GM23248 (cell line): ENCODE data around the gene SPATA31E1. TPM values are rescaled to one million over a fixed set of nuclear protein-coding genes. Genes with fewer than 3 reads are reported as not detected.
A peak's percentile ranks its signal among the peaks of the same experiment; 100 is the strongest.

ENCODE experiments used
- DNase-seq: peaks from one replicate; pipeline ENCODE4 v3.0.0-alpha.2; 2015
- H2AFZ ChIP-seq: fragments of 200-600 bp; sonication (generic); 2 replicates; pipeline ENCODE4 v1.6.1; 2016; ENCODE audit warnings: antibody characterized with exemption
- H3F3A ChIP-seq: fragments of 200-600 bp; sonication (generic); 2 replicates; pipeline ENCODE4 v1.6.1; 2016; ENCODE audit warnings: mild to moderate bottlenecking, antibody characterized with exemption, mixed run types; ENCODE audit not compliant: insufficient read depth
- H3K27ac ChIP-seq: fragments of 200-600 bp; sonication (generic); 2 replicates; pipeline ENCODE4 v1.5.1; 2016; ENCODE audit warnings: mild to moderate bottlenecking
- H3K27me3 ChIP-seq: fragments of 200-600 bp; sonication (generic); replicated peaks from 2 replicates; pipeline ENCODE4 v1.6.1; 2016; ENCODE audit warnings: mild to moderate bottlenecking; ENCODE audit not compliant: insufficient read depth
- H3K36me3 ChIP-seq: fragments of 200-600 bp; sonication (generic); 2 replicates; pipeline ENCODE4 v1.6.1; 2016; ENCODE audit warnings: low read depth, mild to moderate bottlenecking
- H3K4me1 ChIP-seq: fragments of 200-600 bp; sonication (generic); 2 replicates; pipeline ENCODE4 v1.6.1; 2016; ENCODE audit warnings: mild to moderate bottlenecking; ENCODE audit not compliant: insufficient read depth
- H3K4me2 ChIP-seq: fragments of 200-600 bp; sonication (generic); one replicate; pipeline ENCODE4 v1.6.1; 2016; ENCODE audit warnings: mild to moderate bottlenecking; ENCODE audit not compliant: unreplicated experiment
- H3K4me3 ChIP-seq: fragments of 200-600 bp; sonication (generic); 2 replicates; pipeline ENCODE4 v1.5.1; 2016; ENCODE audit warnings: mild to moderate bottlenecking
- H3K79me2 ChIP-seq: fragments of 200-600 bp; sonication (generic); 2 replicates; pipeline ENCODE4 v1.6.1; 2016; ENCODE audit warnings: mild to moderate bottlenecking; ENCODE audit not compliant: insufficient read depth
- H3K9ac ChIP-seq: fragments of 200-600 bp; sonication (generic); 2 replicates; pipeline ENCODE4 v1.6.1; 2016; ENCODE audit warnings: mild to moderate bottlenecking
- H3K9me2 ChIP-seq: fragments of 200-600 bp; sonication (generic); 2 replicates; pipeline ENCODE4 v1.6.1; 2016; ENCODE audit warnings: mixed run types, mild to moderate bottlenecking, moderate library complexity; ENCODE audit not compliant: insufficient read depth
- H3K9me3 ChIP-seq: fragments of 200-600 bp; sonication (generic); one replicate; pipeline ENCODE4 v1.6.1; 2017; ENCODE audit warnings: low read depth
- H4K20me1 ChIP-seq: fragments of 200-600 bp; sonication (generic); 2 replicates; pipeline ENCODE4 v1.6.0; 2016; ENCODE audit not compliant: insufficient read depth
- EZH2 ChIP-seq: fragments of 200-600 bp; sonication (generic); IDR thresholded peaks from 2 replicates; pipeline ENCODE4 v1.6.1; 2018; ENCODE audit warnings: antibody characterized with exemption, mild to moderate bottlenecking; ENCODE audit not compliant: insufficient read depth, poor library complexity, severe bottlenecking
- EZH2phosphoT487 ChIP-seq: fragments of 200-600 bp; sonication (generic); IDR thresholded peaks from 2 replicates; pipeline ENCODE4 v1.6.1; 2018; ENCODE audit warnings: antibody characterized with exemption, moderate library complexity, mild to moderate bottlenecking, low read depth; ENCODE audit not compliant: insufficient read depth
- WGBS, 2 experiments: methylation state at CpG; one replicate each; pipeline ENCODE4 v1.1.6; 2015 to 2017; ENCODE audit warnings: low lambda C conversion rate in 2 of 2, low coverage in 1 of 2; ENCODE audit errors: missing lambda C conversion rate in 2 of 2; 5-methylcytosine and 5-hydroxymethylcytosine counted together
- in situ Hi-C: fragments of 300-500 bp; cut with MboI; formaldehyde crosslinking; loops from 2 replicates; pipeline ENCODE4 v1.15.0; 2020
- polyA plus RNA-seq: library from polyadenylated mRNA; unstranded; fragments of >200 nt; fragmentation: Nextera tagmentation; extraction: Ambion mirVana; gene quantifications from 2 replicates; pipeline ENCODE4 v1.2.1, GENCODE V29; 2016
- total RNA-seq: library from RNA; depleted of rRNA; stranded (reverse); fragments of >200 nt; shearing (Covaris generic); gene quantifications from 2 replicates; pipeline ENCODE4 v1.2.3, GENCODE V29; 2014

SPATA31E1 gene
- total and polyA plus RNA-seq, 2 experiments from 2014 or later: not detected

DNA sequence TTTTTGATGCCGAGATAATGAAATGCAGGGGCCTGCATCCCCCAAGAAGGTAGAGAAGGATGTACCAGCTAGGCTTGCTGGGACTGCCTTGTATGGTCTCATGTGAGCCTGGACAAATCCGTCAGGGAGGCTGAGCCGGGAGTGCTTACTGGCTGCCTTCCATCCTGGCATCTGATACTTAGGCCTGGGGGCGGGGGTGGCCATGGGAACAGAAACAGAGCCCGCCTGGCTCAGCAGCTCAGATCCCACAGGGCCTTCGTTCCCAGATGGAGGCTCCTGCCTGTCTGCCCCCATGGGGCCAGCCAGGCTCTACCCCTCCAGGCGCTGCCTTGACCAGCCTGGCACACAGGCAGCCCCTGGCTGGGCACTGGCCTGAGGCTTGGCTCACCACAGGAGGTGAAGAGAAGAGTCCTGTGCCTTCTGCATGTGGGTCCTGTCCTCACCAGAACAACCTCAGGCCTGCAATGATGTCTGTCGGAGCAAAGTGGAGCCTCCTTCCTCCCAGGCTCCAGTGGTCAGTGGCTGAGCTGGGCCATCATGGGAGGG, 10.5 kb upstream of the SPATA31E1 start:
- H3K36me3 ChIP-seq: no peaks in the 10 kb centered on the region
- no peaks in the 10 kb centered on the region for H4K20me1 ChIP-seq
- H3K4me1 ChIP-seq: no peaks in the 10 kb centered on the region
- H3K4me2 ChIP-seq: no peak overlapping the region
- no peaks in the 10 kb centered on the region for H3K9me2 ChIP-seq
- 71 to 82% methylated on average over 8 of the region's 8 CpGs for WGBS, 2 experiments
- H3K9me3 ChIP-seq: no peaks in the 10 kb centered on the region
- no peak overlapping the region for H2AFZ ChIP-seq
- DNase-seq: peak; percentile 47
- H3K4me3 ChIP-seq: no peak overlapping the region
- H3F3A ChIP-seq: no peaks in the 10 kb centered on the region
- H3K9ac ChIP-seq: no peak overlapping the region
- no peak overlapping the region for H3K27ac ChIP-seq
- H3K79me2 ChIP-seq: no peaks in the 10 kb centered on the region
- in situ Hi-C loops: no loop called here
- TF ChIP-seq EZH2phosphoT487 (no peak), EZH2 (no peak)
- no peaks in the 10 kb centered on the region for H3K27me3 ChIP-seq

DNA sequence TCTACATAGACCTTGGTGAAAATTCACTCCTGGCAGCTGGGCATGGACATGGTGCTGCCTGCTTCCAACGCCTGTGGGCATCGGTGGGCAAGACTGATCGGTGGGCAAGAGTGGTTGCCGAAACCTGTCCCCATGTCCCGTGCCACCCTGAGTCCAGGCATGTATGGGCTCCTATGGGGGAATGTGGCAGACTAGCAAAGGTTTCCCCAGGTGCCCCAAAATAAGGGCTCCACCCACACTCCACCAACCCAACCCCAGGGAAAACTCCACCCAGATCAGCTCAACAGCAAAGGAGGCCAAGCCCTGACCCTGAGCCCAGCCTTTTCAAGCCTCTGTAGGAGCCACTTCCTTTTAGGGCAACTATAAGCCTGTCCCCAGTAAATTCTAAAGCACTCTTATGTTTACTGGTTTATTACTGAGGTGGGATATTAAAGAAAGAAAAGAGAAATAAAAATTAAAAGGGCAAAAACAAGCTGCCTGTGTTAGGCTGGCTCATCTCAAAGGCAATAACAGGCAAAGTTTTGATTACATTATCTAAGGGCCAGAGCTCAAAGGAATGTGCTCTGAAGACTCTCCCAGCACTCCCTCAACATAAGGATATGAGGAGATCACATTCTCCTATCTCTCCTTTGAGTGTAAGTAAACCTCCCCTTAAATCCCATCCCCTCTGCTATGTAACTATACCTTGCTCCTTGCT, 8.9 kb upstream of the SPATA31E1 start:
- DNase-seq: no peak
- no peak for TF ChIP-seq EZH2
- TF ChIP-seq EZH2phosphoT487: no peak
- Histone ChIP-seq H3K79me2 (no peaks in the 10 kb centered on the region), H4K20me1 (no peaks in the 10 kb centered on the region), H3K4me3 (no peak overlapping the region), H3F3A (peaks cover 7% of the 10 kb centered on the region), H3K4me1 (no peaks in the 10 kb centered on the region), H3K27me3 (no peaks in the 10 kb centered on the region), H2AFZ (no peak overlapping the region), H3K36me3 (no peaks in the 10 kb centered on the region), H3K9ac (no peak overlapping the region), H3K9me3 (no peaks in the 10 kb centered on the region), H3K27ac (no peak overlapping the region), H3K9me2 (no peaks in the 10 kb centered on the region), H3K4me2 (no peak overlapping the region)
- 95 to 98% methylated on average over 5 of the region's 5 CpGs for WGBS, 2 experiments
- in situ Hi-C loops: no loop called here

DNA sequence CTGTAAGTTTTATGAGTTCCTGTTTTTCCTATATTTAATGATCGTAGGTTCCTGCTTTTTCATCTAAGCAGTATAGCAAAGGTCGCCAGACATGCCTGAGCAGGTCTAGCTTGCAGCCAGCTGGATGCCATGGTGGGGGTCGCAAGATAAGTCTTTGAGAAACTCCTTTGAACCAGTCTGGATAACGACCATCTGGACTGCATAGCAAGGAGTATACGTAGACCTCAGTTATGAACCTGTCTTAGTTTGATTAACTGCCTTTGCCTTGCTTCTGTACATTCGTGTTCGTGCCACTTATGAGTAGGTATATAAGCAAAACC, 8.4 kb upstream of the SPATA31E1 start:
- no peak for TF ChIP-seq EZH2
- no peak for TF ChIP-seq EZH2phosphoT487
- Histone ChIP-seq H3K27ac (no peak overlapping the region), H3K9ac (no peak overlapping the region), H2AFZ (no peak overlapping the region), H3K4me1 (peaks cover 3% of the 10 kb centered on the region), H3K9me2 (no peaks in the 10 kb centered on the region), H4K20me1 (no peaks in the 10 kb centered on the region), H3K27me3 (no peaks in the 10 kb centered on the region), H3K36me3 (no peaks in the 10 kb centered on the region), H3K9me3 (no peaks in the 10 kb centered on the region), H3F3A (peaks cover 12% of the 10 kb centered on the region), H3K4me2 (no peak overlapping the region), H3K79me2 (no peaks in the 10 kb centered on the region), H3K4me3 (no peak overlapping the region)
- in situ Hi-C loops: no loop called here
- WGBS, 2 experiments: 84 to 85% methylated on average over 7 of the region's 7 CpGs
- DNase-seq: no peak

DNA sequence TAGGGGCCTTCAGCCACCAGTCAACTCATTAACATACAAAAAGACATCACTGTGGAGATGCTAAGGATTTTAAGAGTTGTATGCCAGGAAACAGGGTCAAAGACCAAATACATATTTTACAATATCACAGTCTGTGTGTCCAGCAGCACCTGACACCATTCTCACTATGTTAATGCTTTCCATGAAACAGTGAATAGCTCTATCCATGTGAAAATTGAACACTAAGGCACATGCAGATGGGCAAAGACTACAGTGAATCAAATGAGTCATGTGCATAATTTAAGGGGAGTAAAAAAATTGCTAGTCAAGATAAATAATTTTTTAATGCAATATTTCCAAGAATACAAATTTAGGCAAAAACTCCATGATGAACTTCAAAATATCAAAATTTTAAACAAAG, 7.6 kb upstream of the SPATA31E1 start:
- H3K9me2 ChIP-seq: no peaks in the 10 kb centered on the region
- no peak overlapping the region for H3K27ac ChIP-seq
- H4K20me1 ChIP-seq: no peaks in the 10 kb centered on the region
- peaks cover 20% of the 10 kb centered on the region for H3F3A ChIP-seq
- no peak overlapping the region for H3K9ac ChIP-seq
- in situ Hi-C loops: no loop called here
- H2AFZ ChIP-seq: no peak overlapping the region
- no peak overlapping the region for H3K4me2 ChIP-seq
- H3K36me3 ChIP-seq: no peaks in the 10 kb centered on the region
- peaks cover 10% of the 10 kb centered on the region for H3K4me1 ChIP-seq
- no peaks in the 10 kb centered on the region for H3K9me3 ChIP-seq
- no peaks in the 10 kb centered on the region for H3K27me3 ChIP-seq
- H3K4me3 ChIP-seq: no peak overlapping the region
- H3K79me2 ChIP-seq: no peaks in the 10 kb centered on the region
- DNase-seq: no peak
- TF ChIP-seq EZH2 (no peak), EZH2phosphoT487 (no peak)
